Measurements from ENCODE around the gene SMARCA2. TPM values are rescaled to one million over a fixed set of nuclear protein-coding genes. Genes with fewer than 3 reads are reported as not detected.

SMARCA2 gene
- total and polyA plus RNA-seq, 9 of the 15 experiments (the other 6 are each of a cell fraction or from before 2014, with no cell fraction given) = 8.0 to 34.8 (median 25.5) TPM

- TF ChIP-seq POU5F1 (IDR thresholded peaks at IDR 0.05; ENCODE audit: borderline replicate concordance, low read depth, low read length, partially characterized antibody) (no peak), E2F6 (IDR thresholded peaks at IDR 0.05; ENCODE audit: borderline replicate concordance in 1 of 2, extremely low read depth in 1 of 2, insufficient read depth in 1 of 2, insufficient read length in 1 of 2, low read depth in 1 of 2, low read length in 1 of 2, poor library complexity in 1 of 2, severe bottlenecking in 1 of 2) (peak in 1 of 2 experiments; percentile 14), TFAM (CRISPR knock-in tag; conservative IDR thresholded peaks at IDR 0.05) (no peak), CREM (IDR thresholded peaks at IDR 0.05; ENCODE audit: low read depth) (peak; percentile 49; the same call in 1 of the 2 replicates), E2F1 (CRISPR knock-in tag; IDR thresholded peaks at IDR 0.05) (no peak), DACH1 (IDR thresholded peaks at IDR 0.05; ENCODE audit: partially characterized antibody) (no peak), SRSF3 (IDR thresholded peaks at IDR 0.05; ENCODE audit: insufficient read depth, low read length) (no peak), AFF1 (IDR thresholded peaks at IDR 0.05; ENCODE audit: low read depth in 1 of 2, partially characterized antibody in 2 of 2) (no peak), ZBTB34 (CRISPR knock-in tag; IDR thresholded peaks at IDR 0.05) (no peak), ETV6 (IDR thresholded peaks at IDR 0.05; ENCODE audit: borderline replicate concordance in 1 of 2, low read depth in 2 of 2, low read length in 1 of 2) (no peak), ETV6 (CRISPR knock-in tag; IDR thresholded peaks at IDR 0.05; ENCODE audit: borderline replicate concordance) (no peak), NFXL1 (CRISPR knock-in tag; IDR thresholded peaks at IDR 0.05) (no peak), SP1 (CRISPR knock-in tag; IDR thresholded peaks at IDR 0.05) (no peak), SRSF9 (IDR thresholded peaks at IDR 0.05; ENCODE audit: borderline replicate concordance, low read depth, low read length) (no peak), FOXK2 (conservative IDR thresholded peaks at IDR 0.05 in 1 of 2, IDR thresholded peaks at IDR 0.05 in 1 of 2; ENCODE audit: low read depth in 2 of 2) (no peak)
Measured at GRCh38 chr9:2241836-2242741, 226.9 kb downstream of the SMARCA2 start (continued).

All from K562 (cell line).